Hepatocyte (in vitro differentiated cells): Measurements from ENCODE around the gene OBSCN. TPM values are rescaled to one million over a fixed set of nuclear protein-coding genes. Genes with fewer than 3 reads are reported as not detected.

Experiments
- DNase-seq: peaks from one replicate; pipeline ENCODE4 v3.0.0-alpha.2; 2016; ENCODE audit warnings: low spot score
- H2AFZ ChIP-seq: fragments of 200-600 bp; sonication (generic); 2 replicates; pipeline ENCODE4 v1.6.0; 2016; ENCODE audit warnings: antibody characterized with exemption, mild to moderate bottlenecking
- H3K27ac ChIP-seq: fragments of 200-600 bp; sonication (generic); 2 replicates; pipeline ENCODE4 v1.5.1; 2016; ENCODE audit warnings: mild to moderate bottlenecking
- H3K27me3 ChIP-seq: fragments of 200-600 bp; sonication (generic); 2 replicates; pipeline ENCODE4 v1.6.1; 2016
- H3K36me3 ChIP-seq: fragments of 200-600 bp; sonication (generic); replicated peaks from 2 replicates; pipeline ENCODE4 v1.5.1; 2016; ENCODE audit warnings: low read depth; ENCODE audit not compliant: insufficient read depth
- H3K4me1 ChIP-seq: fragments of 200-600 bp; sonication (generic); 2 replicates; pipeline ENCODE4 v1.5.1; 2016; ENCODE audit warnings: mild to moderate bottlenecking, moderate library complexity; ENCODE audit not compliant: insufficient read depth
- H3K4me2 ChIP-seq: fragments of 200-600 bp; sonication (generic); 2 replicates; pipeline ENCODE4 v1.6.0; 2016
- H3K4me3 ChIP-seq: fragments of 200-600 bp; sonication (generic); 2 replicates; pipeline ENCODE4 v1.5.1; 2016; ENCODE audit warnings: mild to moderate bottlenecking
- H3K79me2 ChIP-seq: fragments of 200-600 bp; sonication (generic); 2 replicates; pipeline ENCODE4 v1.6.0; 2017; ENCODE audit warnings: mild to moderate bottlenecking
- H3K9me2 ChIP-seq: fragments of 200-600 bp; sonication (generic); replicated peaks from 2 replicates; pipeline ENCODE4 v1.6.0; 2017; ENCODE audit warnings: mild to moderate bottlenecking; ENCODE audit not compliant: insufficient read depth
- H3K9me3 ChIP-seq: fragments of 200-600 bp; sonication (generic); 2 replicates; pipeline ENCODE4 v1.5.1; 2016; ENCODE audit warnings: low read depth, mild to moderate bottlenecking
- H4K20me1 ChIP-seq: fragments of 200-600 bp; sonication (generic); 2 replicates; pipeline ENCODE4 v1.6.0; 2016; ENCODE audit warnings: mild to moderate bottlenecking; ENCODE audit not compliant: insufficient read depth, poor library complexity, severe bottlenecking
- CTCF ChIP-seq: fragments of 200-600 bp; sonication (generic); IDR thresholded peaks from 2 replicates; pipeline ENCODE4 v1.5.1; 2016; ENCODE audit warnings: antibody characterized with exemption, mild to moderate bottlenecking; ENCODE audit not compliant: poor library complexity
- EZH2 ChIP-seq: fragments of 200-600 bp; sonication (generic); IDR thresholded peaks from 2 replicates; pipeline ENCODE4 v1.6.1; 2016; ENCODE audit warnings: antibody characterized with exemption, mild to moderate bottlenecking, borderline replicate concordance
- EZH2phosphoT487 ChIP-seq: fragments of 200-600 bp; sonication (generic); IDR thresholded peaks from one replicate; pipeline ENCODE4 v1.6.1; 2018; ENCODE audit warnings: antibody characterized with exemption, mild to moderate bottlenecking, low read depth, moderate library complexity; ENCODE audit not compliant: unreplicated experiment, severe bottlenecking
- WGBS: methylation state at CpG from one replicate; pipeline ENCODE4 v1.1.6; 2016; ENCODE audit warnings: low lambda C conversion rate; ENCODE audit errors: missing lambda C conversion rate; 5-methylcytosine and 5-hydroxymethylcytosine counted together
- polyA plus RNA-seq: library from polyadenylated mRNA; unstranded; fragments of >200 nt; fragmentation: Nextera tagmentation; extraction: Ambion mirVana; gene quantifications from 2 replicates; pipeline ENCODE4 v1.2.1, GENCODE V29; 2016
- total RNA-seq: library from RNA; depleted of rRNA; stranded (reverse); fragments of >200 nt; gene quantifications from 2 replicates; pipeline ENCODE4 v1.2.3, GENCODE V29; 2014

Gene OBSCN
- total and polyA plus RNA-seq, 2 experiments from 2014 or later, result 15.0 to 22.4 TPM

GRCh38 chr1:228164561-228165371 lies 43.1 kb upstream of the OBSCN start:
- Histone ChIP-seq H3K9me3 (no peaks in the 10 kb centered on the region), H3K79me2 (peaks cover 31% of the 10 kb centered on the region), H3K4me3 (peak overlapping the region; percentile 44), H3K36me3 (no peaks in the 10 kb centered on the region), H3K4me2 (peak overlapping the region; percentile 81), H3K4me1 (peaks cover 20% of the 10 kb centered on the region), H3K9me2 (no peaks in the 10 kb centered on the region), H3K27ac (peak overlapping the region; percentile 93), H4K20me1 (no peaks in the 10 kb centered on the region), H3K27me3 (no peaks in the 10 kb centered on the region), H2AFZ (peak overlapping the region; percentile 35)
- DNase-seq, result no peak
- no peak for TF ChIP-seq EZH2phosphoT487
- 66% methylated on average over 20 of the region's 20 CpGs for WGBS

GRCh38 chr1:228165372-228166169 lies 42.3 kb upstream of the OBSCN start, which contains the start of gene IBA57:
IBA57 (plus strand) TSS chr1:228165804; CDS start chr1:228165817, 13 bp downstream.
- Histone ChIP-seq H3K4me2 (peak within 1 kb of the TSS; percentile 86), H3K9me3 (no peaks in the 10 kb centered on the region), H3K27me3 (no peaks in the 10 kb centered on the region), H3K4me1 (peaks cover 20% of the 10 kb centered on the region), H2AFZ (peak within 1 kb of the TSS; percentile 35), H3K9me2 (no peaks in the 10 kb centered on the region), H3K27ac (peak within 1 kb of the TSS; percentile 98), H3K79me2 (peaks cover 37% of the 10 kb centered on the region), H3K4me3 (peak within 1 kb of the TSS; percentile 51), H4K20me1 (no peaks in the 10 kb centered on the region), H3K36me3 (no peaks in the 10 kb centered on the region)
- DNase-seq, result peak; percentile 100
- WGBS, result under 1% methylated on average over 62 of the region's 93 CpGs
- TF ChIP-seq EZH2phosphoT487 (no peak), CTCF (peak; percentile 91), EZH2 (no peak)

- peaks cover 20% of the 10 kb centered on the region for H3K4me1 ChIP-seq
- H2AFZ ChIP-seq, result peak overlapping the region; percentile 16
- H3K4me2 ChIP-seq, result peak overlapping the region; percentile 86
- no peak for TF ChIP-seq EZH2phosphoT487
- TF ChIP-seq CTCF, result peak; percentile 19
- H3K36me3 ChIP-seq, result no peaks in the 10 kb centered on the region
- H4K20me1 ChIP-seq, result no peaks in the 10 kb centered on the region
- peak overlapping the region; percentile 43 for H3K4me3 ChIP-seq
- no peaks in the 10 kb centered on the region for H3K27me3 ChIP-seq
- H3K27ac ChIP-seq, result peak overlapping the region; percentile 98
- H3K9me2 ChIP-seq, result no peaks in the 10 kb centered on the region
- peaks cover 42% of the 10 kb centered on the region for H3K79me2 ChIP-seq
- DNase-seq, result peak; percentile 87
- no peaks in the 10 kb centered on the region for H3K9me3 ChIP-seq
- 33% methylated on average over 14 of the region's 26 CpGs for WGBS
Measured at GRCh38 chr1:228166170-228166936, 41.5 kb upstream of the OBSCN start.
